Measurements from ENCODE around the gene MTHFS.
"Not testable (repeated sequence)": the region's sequence is repeated elsewhere in the genome, so short reads cannot be mapped to it uniquely, and the experiment has no call there.

MTHFS gene

GRCh38 chr15:79896634-79897379, at the start of gene MTHFS:
Gene MTHFS, minus strand, starts transcription at chr15:79897014. Its CDS starts 26 bp downstream, at chr15:79896988.
- peak; percentile 58 for DNase-seq (ENCODE audit: low read depth)

GRCh38 chr15:79944622-79945021, 47.8 kb upstream of the MTHFS start:
- DNase-seq (ENCODE audit: low read depth): no peak

- DNase-seq (ENCODE audit: low read depth): no peak
These were observed 47.0 kb upstream of the MTHFS start for GRCh38 chr15:79943820-79944219.

DNA sequence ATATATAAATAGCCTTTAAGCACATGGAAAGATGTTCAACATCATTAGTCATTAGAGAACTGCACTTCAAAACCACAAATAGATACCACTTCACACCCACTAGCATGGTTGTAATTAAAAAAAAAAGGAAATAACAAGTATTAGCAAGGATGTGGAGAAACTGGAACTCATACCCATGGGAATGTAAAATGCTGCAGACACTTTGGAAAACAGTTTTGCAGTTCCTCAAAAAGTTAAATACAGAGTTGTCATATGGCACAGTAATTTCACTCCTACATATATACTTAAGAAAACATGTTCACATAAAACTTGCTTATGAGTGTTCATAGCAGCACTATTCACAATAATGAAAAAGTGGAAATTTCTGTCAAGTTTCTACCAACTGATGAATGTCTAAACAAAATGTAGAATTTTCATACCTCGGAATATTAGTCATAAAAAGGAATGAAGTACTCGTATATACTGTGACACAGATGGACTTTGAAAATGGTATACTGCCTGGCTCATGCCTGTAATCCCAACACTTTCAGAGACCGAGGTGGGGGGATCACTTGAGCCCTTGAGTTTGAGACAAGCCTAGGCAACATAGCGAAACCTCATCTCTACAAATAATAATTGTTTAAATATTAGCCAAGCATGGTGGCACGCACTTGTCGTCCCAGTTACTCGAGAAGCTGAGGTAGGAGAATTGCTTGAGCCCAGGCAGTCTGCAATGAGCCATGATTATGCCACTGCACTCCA, 46.1 kb upstream of the MTHFS start:
- no peak for DNase-seq (ENCODE audit: low read depth)

DNA sequence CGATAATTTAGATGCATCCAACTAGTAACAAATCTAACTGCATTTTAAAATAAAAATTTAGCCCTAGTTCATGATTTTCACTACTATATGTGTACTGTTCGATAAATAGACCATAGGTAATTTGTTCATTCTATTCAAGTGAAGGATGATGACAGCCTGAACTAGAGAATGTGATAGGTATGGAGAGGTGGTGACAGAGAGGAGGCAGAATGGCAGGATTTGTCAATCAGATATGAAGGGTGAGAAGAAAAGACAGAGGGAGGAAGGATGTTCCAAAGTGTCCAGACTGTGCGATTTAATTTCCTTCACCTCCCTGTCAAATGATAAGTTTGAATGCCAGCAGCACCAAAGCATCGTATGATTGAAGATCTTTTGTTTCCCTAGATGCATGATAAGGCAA, 42.6 kb upstream of the MTHFS start:
- DNase-seq (ENCODE audit: low read depth): no peak

GRCh38 chr15:79938143-79938542, 41.3 kb upstream of the MTHFS start:
- DNase-seq (ENCODE audit: low read depth): no peak

GRCh38 chr15:79935556-79936201, 38.9 kb upstream of the MTHFS start:
- not testable (repeated sequence) for DNase-seq (ENCODE audit: low read depth)

DNA sequence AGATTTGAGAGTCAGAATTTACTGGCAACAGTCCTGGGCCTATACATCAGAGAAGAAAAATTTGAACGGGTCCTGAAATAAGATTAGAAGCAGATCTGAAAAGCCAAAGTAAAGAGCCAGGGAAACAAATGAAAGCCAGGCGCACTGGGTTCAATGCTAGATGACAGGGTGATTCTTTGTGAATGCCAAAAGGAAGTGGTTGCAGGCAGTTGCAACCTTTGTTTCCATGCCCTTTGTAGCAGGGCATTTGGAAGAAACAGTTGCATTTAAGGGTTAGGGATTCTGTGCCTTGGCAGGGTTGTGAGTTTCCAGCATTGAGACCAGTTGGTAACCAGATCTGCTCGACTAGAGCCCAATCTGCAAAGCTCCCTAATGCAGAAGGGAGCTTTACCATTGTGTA, 36.4 kb upstream of the MTHFS start:
- no peak for DNase-seq (ENCODE audit: low read depth)

DNA sequence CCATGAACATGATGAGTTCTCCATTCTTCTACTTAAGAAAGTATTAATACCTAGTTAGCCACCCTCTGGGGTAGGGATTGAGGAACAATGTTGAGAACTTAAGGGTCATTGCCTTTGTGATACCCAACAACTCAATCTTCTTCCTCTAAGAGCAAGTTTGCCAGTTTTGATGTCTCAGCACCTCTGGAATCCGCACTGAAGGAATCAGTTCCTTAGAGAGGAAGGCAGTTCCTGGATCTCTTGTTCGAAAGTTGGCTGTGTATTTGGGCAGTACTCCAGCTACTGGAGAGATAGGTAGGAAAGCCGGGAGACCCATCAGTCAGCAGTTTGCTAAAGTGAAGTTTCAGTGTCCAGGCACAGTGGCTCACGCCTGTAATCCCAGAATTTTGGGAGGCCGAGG, 35.6 kb upstream of the MTHFS start:
- DNase-seq (ENCODE audit: low read depth): no peak

- DNase-seq (ENCODE audit: low read depth): no peak
These were observed 33.7 kb upstream of the MTHFS start for GRCh38 chr15:79930516-79930915.

DNA sequence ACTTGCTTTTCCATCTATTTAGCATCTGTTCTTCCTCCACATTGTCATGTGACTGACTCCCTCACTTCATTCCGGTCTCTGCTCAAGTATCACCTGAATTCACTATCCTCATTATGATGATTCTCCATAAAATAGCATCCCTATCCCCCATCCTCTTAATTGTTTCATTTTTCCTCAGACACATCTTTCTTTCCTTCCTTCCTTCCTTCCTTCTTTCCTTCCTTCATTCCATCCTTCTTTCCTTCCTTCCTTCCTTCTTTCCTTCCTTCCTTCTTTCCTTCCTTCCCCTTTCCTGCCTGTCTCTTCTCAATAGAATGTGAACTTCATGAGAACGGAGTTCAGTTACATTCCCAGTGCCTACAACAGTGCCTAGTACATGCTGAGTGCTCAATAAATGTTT, 32.6 kb upstream of the MTHFS start:
- no peak for DNase-seq (ENCODE audit: low read depth)

DNA sequence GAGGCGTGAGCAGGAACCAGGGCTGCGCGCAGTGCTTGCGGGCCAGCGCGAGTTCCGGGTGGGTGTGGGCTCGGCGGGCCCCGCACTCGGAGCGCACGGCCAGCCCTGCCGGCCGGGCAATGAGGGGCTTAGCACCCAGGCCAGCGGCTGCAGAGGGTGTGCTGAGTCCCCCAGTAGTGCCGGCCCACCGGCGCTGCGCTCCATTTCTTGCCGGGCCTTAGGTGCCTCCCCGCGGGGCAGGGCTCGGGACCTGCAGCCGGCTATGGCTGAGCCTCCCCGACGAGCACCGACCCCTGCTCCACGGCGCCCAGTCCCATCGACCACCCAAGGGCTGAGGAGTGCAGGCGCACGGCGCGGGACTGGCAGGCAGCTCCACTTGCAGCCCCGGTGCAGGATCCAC, 29.3 kb upstream of the MTHFS start:
- not testable (repeated sequence) for DNase-seq (ENCODE audit: low read depth)

DNA sequence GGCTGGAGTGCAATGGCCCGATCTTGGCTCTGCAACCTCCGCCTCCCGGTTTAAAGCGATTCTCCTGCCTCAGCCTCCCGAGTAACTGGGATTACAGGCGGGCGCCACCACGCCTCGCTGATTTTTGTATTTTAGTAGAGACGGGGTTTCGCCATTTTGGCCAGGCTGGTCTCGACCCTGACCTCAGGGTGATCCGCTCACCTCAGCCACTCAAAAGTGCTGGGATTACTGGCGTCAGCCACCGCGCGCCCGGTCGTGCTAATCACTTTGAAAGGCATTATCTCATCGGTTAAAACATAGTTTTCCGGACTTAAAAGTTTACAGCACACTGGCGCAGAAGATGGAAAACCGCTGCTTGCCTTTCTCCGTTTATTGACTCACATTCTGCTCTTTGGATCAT, 27.6 kb upstream of the MTHFS start:
- DNase-seq (ENCODE audit: low read depth): no peak

GRCh38 chr15:79923515-79924169, 26.8 kb upstream of the MTHFS start:
- peak; percentile 88 for DNase-seq (ENCODE audit: low read depth)

DNA sequence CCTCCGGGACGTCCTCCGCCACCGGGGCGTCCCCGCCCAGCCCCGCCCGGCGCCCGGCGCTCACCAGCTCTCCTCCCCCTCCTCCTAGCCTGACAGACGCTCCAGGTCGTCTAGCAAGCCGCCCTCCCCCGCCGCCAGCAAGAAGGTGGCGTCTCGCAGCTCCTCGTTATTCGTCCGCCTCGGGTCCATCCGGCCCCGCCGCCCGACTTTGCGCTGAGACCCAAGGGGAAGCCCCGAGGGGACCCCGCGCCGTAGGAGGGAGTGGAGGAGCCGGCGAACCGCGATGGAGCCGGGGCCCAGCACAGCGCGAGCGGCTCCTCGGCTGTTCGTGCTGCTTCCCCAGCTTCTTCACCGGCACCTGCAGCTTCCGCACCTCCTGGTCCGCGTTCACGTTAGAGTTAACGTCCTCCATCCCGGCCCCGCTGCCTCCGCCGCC, 26.3 kb upstream of the MTHFS start:
- DNase-seq (ENCODE audit: low read depth): peak; percentile 14

DNA sequence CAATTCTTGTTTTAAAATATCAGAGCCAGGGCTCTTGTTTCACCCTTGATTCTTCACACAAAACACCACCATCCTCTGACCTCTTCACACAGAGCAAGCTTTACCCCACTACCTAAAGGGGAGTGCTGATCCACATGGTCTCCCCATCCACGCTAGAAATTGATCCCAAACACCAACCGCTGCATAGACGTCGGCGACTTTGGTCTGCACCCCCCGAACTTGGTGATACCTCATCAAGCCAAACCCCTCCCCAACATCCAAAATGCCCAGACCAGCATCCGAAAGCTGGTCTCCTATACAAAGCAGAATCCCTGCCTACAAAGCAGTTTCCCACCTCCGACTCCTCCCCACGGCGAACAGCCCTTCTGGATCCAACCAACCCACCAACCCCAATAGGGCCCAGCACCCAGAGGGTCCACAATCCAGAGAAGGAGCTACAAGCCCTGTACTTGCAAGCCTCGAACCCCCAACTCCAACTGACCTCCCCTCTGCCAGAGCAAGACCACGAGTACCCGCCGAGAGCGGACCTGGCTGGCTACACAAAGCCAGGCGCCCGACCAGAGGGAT, 25.8 kb upstream of the MTHFS start:
- no peak for DNase-seq (ENCODE audit: low read depth)

- DNase-seq (ENCODE audit: low read depth): no peak
These were observed 23.1 kb upstream of the MTHFS start for GRCh38 chr15:79919749-79920511.

- DNase-seq (ENCODE audit: low read depth): no peak
These were observed 22.4 kb upstream of the MTHFS start for GRCh38 chr15:79919090-79919748.

- no peak for DNase-seq (ENCODE audit: low read depth)
These were observed 21.5 kb upstream of the MTHFS start for GRCh38 chr15:79918278-79918677.

DNA sequence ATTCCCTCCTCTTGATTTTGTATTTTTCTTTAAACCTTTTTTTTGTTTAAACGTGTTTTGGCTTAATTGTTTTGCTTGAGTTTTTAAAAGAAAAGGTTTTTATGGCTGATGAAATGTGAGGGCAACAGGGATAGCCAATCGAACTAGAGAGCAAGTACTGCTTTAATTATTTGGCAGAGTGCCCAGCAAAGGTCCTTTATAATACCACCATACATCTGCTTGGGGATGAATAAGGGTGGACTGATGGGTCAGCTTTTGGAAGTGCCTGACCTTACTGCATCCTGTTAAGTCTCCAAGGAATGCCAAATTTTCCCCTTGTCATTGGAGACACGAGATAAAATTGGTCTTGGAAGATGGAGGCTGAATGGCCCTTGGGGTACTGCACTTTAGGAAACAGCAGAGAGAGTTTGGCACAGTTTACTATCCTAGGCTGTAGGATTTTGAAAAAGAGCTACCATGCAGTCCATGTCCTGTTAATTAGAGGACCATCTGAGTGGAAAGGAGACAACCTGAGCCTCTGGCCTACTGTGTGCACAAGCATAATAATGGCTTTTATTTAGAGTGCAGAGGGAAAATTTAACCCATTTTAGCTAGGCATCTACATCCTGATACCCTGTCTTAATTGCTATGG, 19.8 kb upstream of the MTHFS start:
- no peak for DNase-seq (ENCODE audit: low read depth)

Measured in GM04504 (cell line).